ENCODE measurements around the gene GNPTAB. TPM values are rescaled to one million over a fixed set of nuclear protein-coding genes. Genes with fewer than 3 reads are reported as not detected.

GNPTAB gene
- total RNA-seq, 3 donors from 2014 or later (not counting 1 experiment from before 2014, with no cell fraction given): 260 to 285 (median 262) TPM

GRCh38 chr12:101828463-101829196 lies 2.1 kb downstream of the GNPTAB start:
- intact Hi-C loops (cut with micrococcal nuclease): no loop called here

DNA sequence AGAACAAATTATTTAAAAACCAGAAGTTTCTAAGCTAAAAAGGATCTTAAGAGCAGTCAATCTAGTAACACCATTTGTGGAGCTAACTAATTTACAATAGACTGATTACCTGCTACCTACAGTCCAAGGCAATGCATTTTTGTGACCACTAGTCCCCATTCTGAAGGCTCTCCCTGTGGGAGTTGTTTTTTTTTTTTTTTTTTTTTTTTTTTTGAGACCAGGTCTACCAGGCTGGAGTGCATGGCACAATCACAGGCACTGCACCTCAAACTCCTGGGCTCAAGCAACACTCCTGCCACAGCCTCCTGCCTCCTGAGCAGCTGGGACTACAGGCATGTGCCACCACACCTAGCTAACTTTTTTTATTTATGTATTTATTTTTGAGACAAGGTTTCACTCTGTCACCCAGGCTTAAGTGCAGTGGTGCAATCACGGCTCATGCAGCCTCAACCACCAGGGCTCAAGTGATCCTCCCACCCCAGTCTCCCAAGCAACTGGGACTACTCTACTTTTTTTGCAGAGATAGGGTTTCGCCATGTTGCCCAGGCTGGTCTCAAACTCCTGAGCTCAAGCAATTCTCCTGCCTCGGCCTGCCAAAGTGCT lies 3.9 kb downstream of the GNPTAB start:
- 60% methylated on average over 3 of the region's 3 CpGs for WGBS (ENCODE audit: insufficient coverage)
- Mint-ChIP-seq H3K36me3 (no peaks in the 10 kb centered on the region), H3K4me3 (peak overlapping the region; percentile 69), H3K4me1 (peaks cover 83 to 88% of the 10 kb centered on the region in 2 donors), H3K27me3 (ENCODE audit: low read depth in 2 of 2) (no peaks in the 10 kb centered on the region), H3K9me3 (no peaks in the 10 kb centered on the region), H3K27ac (peak overlapping the region; percentile 84 to 90)
- H3K4me1 ChIP-seq (ENCODE audit: control insufficient read depth, insufficient read depth, low read length): peaks cover 60% of the 10 kb centered on the region
- no peaks in the 10 kb centered on the region for H3K36me3 ChIP-seq (ENCODE audit: control insufficient read depth, insufficient read depth, low read length)
- ATAC-seq: no peak
- intact Hi-C loops (cut with micrococcal nuclease): no loop called here
- H3K9me3 ChIP-seq (ENCODE audit: control insufficient read depth, insufficient read depth, low read length): no peaks in the 10 kb centered on the region
- DNase-seq: no peak
- H3K4me3 ChIP-seq (ENCODE audit: low read length): no peak overlapping the region
- no peaks in the 10 kb centered on the region for H3K27me3 ChIP-seq (ENCODE audit: control insufficient read depth, insufficient read depth, low read length)
- no peak for TF ChIP-seq CTCF (IDR thresholded peaks at IDR 0.05)
- peak overlapping the region; percentile 8 for H3K27ac ChIP-seq (ENCODE audit: low read length)

More at GRCh38 chr12:101828463-101829196, 2.1 kb downstream of the GNPTAB start:
- Histone ChIP-seq H3K36me3 (ENCODE audit: control insufficient read depth, insufficient read depth, low read length) (no peaks in the 10 kb centered on the region), H3K27me3 (ENCODE audit: control insufficient read depth, insufficient read depth, low read length) (no peaks in the 10 kb centered on the region), H3K27ac (ENCODE audit: low read length) (peak overlapping the region; percentile 53), H3K9me3 (ENCODE audit: control insufficient read depth, insufficient read depth, low read length) (no peaks in the 10 kb centered on the region), H3K4me3 (ENCODE audit: low read length) (peak overlapping the region; percentile 79), H3K4me1 (ENCODE audit: control insufficient read depth, insufficient read depth, low read length) (peaks cover 44% of the 10 kb centered on the region)
- Mint-ChIP-seq H3K27ac (peak overlapping the region; percentile 84 to 90), H3K27me3 (ENCODE audit: low read depth in 2 of 2) (no peaks in the 10 kb centered on the region), H3K4me1 (peaks cover 71 to 73% of the 10 kb centered on the region in 2 donors), H3K36me3 (no peaks in the 10 kb centered on the region), H3K4me3 (peak overlapping the region; percentile 99), H3K9me3 (no peaks in the 10 kb centered on the region)
- TF ChIP-seq CTCF (IDR thresholded peaks at IDR 0.05): no peak
- 73% methylated on average over 6 of the region's 6 CpGs for WGBS (ENCODE audit: insufficient coverage)
- DNase-seq (peak in 1 of 2 donors; percentile 18), ATAC-seq (no peak)

- Histone ChIP-seq H3K4me3 (ENCODE audit: low read length) (no peak overlapping the region), H3K4me1 (ENCODE audit: control insufficient read depth, insufficient read depth, low read length) (peaks cover 72% of the 10 kb centered on the region), H3K27me3 (ENCODE audit: control insufficient read depth, insufficient read depth, low read length) (no peaks in the 10 kb centered on the region), H3K9me3 (ENCODE audit: control insufficient read depth, insufficient read depth, low read length) (no peaks in the 10 kb centered on the region), H3K27ac (ENCODE audit: low read length) (peak overlapping the region; percentile 22), H3K36me3 (ENCODE audit: control insufficient read depth, insufficient read depth, low read length) (no peaks in the 10 kb centered on the region)
- TF ChIP-seq CTCF (IDR thresholded peaks at IDR 0.05): no peak
- H3K9me3 Mint-ChIP-seq: no peaks in the 10 kb centered on the region
- H3K4me1 Mint-ChIP-seq: peaks cover 91 to 93% of the 10 kb centered on the region in 2 donors
- H3K4me3 Mint-ChIP-seq: peak overlapping the region; percentile 66
- WGBS (ENCODE audit: insufficient coverage): 43% methylated on average over 2 of the region's 2 CpGs
- H3K27me3 Mint-ChIP-seq (ENCODE audit: low read depth in 2 of 2): no peaks in the 10 kb centered on the region
- peak overlapping the region; percentile 84 to 90 for H3K27ac Mint-ChIP-seq
- intact Hi-C loops (cut with micrococcal nuclease): loop anchor here (2.0 kb wide), 1 partner anchor 52 kb away; the partner anchor contains the start of gene DRAM1
- DNase-seq (no peak), ATAC-seq (no peak)
- H3K36me3 Mint-ChIP-seq: no peaks in the 10 kb centered on the region
These were observed 5.9 kb downstream of the GNPTAB start for GRCh38 chr12:101824831-101825230.
